Stimulated activated CD8-positive, alpha-beta memory T cell treated with anti-CD3 and anti-CD28 coated beads, Interleukin-15, amount 100 ng/mL, for 48 hours (primary cell): ENCODE measurements around the gene SLX9.
"Not testable (repeated sequence)": the region's sequence is repeated elsewhere in the genome, so short reads cannot be mapped to it uniquely, and the experiment has no call there.

Source experiments
- DNase-seq, 2 donors: peaks; one replicate each; pipeline ENCODE4 v3.0.0-alpha.2; 2020; ENCODE audit warnings: low read depth in 2 of 2

The SLX9 gene

GRCh38 chr21:44976556-44977393, 36.9 kb downstream of the SLX9 start:
- not testable (repeated sequence) for DNase-seq

GRCh38 chr21:44977616-44978340, 37.9 kb downstream of the SLX9 start:
- no peak for DNase-seq

- no peak for DNase-seq
Observed at GRCh38 chr21:44979687-44980561, 40.1 kb downstream of the SLX9 start.

- DNase-seq = no peak
Observed at GRCh38 chr21:44980562-44981489, 41.0 kb downstream of the SLX9 start.

GRCh38 chr21:44982558-44983250, 42.9 kb downstream of the SLX9 start:
- no peak for DNase-seq

- DNase-seq = no peak
Observed at GRCh38 chr21:44983421-44984206, 43.8 kb downstream of the SLX9 start.

- DNase-seq = no peak
Observed at GRCh38 chr21:44984428-44984791, 44.6 kb downstream of the SLX9 start.

- DNase-seq = no peak
Observed at GRCh38 chr21:44984792-44985440, 45.1 kb downstream of the SLX9 start.

GRCh38 chr21:44985441-44986401, 45.9 kb downstream of the SLX9 start:
- DNase-seq = no peak

- no peak for DNase-seq
Observed at GRCh38 chr21:44986471-44987291, 46.9 kb downstream of the SLX9 start.

GRCh38 chr21:44987301-44987885, 47.6 kb downstream of the SLX9 start:
- DNase-seq = no peak

GRCh38 chr21:44987886-44988606, 48.2 kb downstream of the SLX9 start:
- DNase-seq = no peak

GRCh38 chr21:44988607-44989536, 49.0 kb downstream of the SLX9 start:
- no peak for DNase-seq

- no peak for DNase-seq
Observed at GRCh38 chr21:44989537-44989886, 49.7 kb downstream of the SLX9 start.
